ENCODE measurements around the gene BTAF1.
"Not testable (repeated sequence)": the region's sequence is repeated elsewhere in the genome, so short reads cannot be mapped to it uniquely, and the experiment has no call there.

Gene BTAF1

DNA sequence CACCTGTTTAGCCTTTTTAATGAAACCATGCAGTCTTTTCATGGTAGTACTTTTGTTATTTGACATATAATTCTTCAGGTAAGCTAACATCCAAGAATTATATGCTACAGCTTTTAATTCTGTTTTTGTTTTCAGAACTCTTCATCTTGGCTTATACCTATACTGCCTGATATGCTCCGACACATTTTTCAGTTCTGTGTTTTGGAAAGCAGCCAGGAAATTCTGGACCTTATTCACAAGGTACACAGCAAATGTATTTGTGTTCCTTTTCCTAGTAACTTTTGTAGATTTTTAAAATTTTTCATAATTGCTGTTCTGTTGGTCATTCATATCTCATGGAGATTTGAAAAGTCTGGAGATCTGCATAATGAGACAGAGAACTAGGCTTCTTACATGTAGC lies 56.7 kb downstream of the BTAF1 start:
- no peak for DNase-seq

DNA sequence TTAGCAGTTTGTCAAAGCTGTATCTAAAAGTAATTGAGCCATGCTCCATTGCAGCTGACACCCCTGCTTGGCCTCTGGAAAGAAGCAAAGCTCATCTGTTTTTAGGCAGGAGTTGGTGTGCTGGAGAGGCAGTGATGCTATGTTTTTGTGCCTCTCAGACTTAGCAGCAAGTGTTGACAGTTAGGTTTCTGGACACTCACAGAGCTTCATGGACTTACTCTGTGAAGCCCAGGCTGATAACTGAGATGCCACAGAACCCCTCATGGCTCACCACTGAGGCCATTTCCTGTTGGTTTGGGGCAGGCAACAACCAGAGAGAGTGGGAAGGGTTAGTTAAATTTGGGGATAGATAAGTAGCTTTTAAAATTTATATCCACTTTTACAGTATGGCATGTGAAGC lies 59.8 kb downstream of the BTAF1 start:
- no peak for DNase-seq

DNA sequence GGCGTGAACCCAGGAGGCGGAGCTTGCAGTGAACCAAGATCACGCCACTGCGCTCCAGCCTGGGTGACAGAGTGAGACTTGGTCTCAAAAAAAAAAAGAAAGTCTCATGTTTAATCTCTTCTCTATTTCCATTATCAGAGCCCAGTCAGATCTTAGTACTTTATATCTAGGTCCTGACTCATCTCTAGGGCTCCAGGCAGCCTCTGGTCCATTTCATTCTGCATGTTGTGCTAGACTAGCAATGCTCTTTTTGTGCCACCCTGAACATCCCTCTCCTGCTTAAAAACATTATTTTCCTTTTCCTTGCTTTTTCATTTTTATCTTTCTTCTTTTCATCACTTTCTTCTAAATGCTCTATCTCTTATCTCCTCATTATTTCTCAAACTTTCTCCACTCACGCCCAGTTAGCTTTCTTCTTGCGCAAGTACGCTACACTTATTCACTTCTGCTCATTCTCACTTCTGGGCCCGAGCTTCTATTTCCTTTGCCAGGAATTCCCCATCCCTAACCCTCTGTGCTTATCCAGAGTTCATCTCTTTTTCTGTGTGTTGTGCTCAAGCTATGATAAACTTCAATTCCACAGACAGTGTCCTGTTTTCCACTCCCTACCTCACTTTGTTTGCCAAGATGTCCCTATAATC lies 63.9 kb downstream of the BTAF1 start:
- no peak for DNase-seq

DNA sequence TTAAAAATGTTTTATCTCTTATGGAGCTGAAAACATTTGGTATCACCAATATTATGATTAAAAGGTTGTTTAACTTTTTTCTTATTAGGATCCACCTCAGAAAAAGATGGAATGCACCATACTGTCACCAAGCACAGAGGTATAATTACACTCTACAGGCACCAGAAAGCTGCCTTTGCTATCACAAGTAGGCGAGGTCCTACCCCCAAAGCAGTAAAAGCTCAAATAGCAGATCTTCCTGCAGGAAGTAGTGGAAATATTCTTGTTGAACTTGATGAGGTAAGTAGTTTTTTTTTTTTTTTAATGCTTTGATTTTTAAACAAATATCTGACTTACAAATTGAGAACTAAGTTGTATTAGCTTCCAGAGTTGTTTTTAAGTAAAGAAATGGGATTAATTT lies 68.5 kb downstream of the BTAF1 start:
- DNase-seq: no peak

DNA sequence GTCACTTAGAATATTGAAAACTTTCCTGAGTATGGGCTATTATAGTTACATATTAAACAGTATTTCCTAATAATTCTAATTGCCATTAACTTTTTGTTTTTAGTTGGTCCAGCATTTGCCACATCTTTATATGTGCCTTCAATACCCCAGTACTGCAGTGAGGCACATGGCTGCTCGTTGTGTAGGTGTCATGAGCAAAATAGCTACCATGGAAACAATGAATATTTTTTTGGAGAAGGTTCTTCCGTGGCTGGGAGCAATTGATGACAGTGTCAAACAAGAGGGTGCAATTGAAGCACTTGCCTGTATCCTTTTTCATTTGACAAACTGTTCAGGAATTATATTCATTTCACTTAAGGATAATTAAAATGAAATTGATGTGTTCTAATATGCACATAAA lies 72.7 kb downstream of the BTAF1 start:
- no peak for DNase-seq

DNA sequence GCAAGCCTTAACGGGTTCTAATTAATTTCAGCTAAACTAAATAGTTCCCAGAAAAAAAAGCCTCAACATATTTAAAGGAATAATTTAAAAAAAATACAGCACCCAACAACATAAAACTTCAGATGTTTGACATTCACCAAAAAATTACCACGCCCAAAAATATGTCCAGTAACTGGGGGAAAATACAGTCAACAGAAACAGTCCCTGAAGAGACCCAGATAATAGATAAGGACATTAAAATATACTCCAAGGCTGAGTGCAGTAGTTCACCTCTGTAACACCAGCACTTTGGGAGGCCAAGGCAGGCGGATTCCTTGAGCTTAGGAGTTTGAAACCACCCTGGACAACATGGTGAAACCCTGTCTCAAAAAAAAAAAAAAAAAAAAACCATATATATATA lies 78.0 kb downstream of the BTAF1 start:
- no peak for DNase-seq

DNA sequence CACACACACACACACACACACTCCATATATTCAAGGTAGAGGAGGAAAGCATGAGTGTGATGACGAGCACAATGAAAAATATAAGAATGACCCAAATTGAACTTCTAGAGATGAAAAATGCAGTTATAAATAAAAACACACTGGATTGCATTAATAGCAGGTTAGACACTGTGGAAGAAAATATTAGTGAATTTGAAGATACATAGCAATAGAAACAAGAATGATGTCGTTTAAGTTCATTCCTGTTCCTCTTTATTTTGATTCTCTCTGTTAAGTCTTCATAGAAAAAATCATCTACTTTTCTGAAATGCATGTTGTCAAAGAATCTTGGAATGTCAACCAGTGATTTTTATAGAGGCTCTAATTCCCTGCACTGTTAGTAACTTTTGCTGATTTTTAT lies 78.4 kb downstream of the BTAF1 start:
- DNase-seq: no peak

DNA sequence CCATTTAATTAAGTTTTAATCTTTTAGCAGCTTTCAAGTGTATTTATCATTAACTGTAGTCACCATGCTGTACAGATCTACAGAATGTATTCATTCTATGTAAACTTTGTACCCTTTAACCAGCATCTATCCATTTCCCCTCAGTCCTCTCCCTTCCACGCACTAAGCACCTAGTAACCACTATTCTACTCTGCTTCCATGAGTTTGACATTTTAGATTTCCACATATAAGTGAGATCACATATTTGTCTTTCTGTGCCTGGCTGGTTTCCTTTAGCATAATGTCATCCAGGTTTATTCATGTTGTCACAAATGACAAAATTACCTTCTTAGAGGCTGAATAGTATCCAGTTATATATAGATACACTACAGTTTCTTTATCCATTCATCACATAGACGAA lies 79.7 kb downstream of the BTAF1 start:
- no peak for DNase-seq

DNA sequence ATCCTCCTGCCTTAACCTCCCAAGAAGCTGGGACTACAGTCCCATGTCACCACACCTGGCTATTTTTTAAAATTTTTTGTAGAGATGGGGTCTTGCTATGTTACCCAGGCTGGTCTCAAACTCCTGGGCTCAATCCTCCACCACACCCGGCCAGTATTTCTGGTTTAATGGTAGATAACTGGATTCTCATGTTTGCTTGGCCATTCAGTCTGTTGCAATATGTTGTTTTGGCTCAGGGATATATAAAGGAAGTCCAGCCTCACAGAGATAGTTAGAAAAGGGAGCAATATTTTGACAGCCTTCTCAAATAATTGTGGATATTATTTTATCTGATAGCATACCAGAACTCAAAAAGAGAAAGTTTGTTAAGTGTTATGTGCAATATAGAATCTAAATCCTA lies 82.4 kb downstream of the BTAF1 start:
- DNase-seq: no peak

DNA sequence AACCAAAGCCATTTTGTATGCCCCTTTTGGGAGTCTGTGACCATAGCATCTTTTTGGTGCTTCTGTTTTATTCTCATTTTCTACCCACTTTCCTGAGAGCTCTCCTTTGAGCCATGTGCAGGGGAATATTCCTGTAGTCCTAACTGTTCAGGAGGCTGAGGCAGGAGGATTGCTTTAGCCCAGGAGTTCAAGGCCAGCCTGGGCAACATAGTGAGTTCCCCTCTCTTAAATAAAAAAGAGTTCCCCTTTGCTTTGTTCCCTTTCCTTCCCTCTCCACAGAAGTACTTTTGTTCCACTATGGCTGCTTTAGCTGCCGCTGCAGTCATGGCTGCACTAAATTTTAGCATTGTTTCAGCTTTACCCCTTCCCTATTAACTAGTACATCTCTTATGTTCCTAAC lies 85.9 kb downstream of the BTAF1 start:
- DNase-seq: no peak

DNA sequence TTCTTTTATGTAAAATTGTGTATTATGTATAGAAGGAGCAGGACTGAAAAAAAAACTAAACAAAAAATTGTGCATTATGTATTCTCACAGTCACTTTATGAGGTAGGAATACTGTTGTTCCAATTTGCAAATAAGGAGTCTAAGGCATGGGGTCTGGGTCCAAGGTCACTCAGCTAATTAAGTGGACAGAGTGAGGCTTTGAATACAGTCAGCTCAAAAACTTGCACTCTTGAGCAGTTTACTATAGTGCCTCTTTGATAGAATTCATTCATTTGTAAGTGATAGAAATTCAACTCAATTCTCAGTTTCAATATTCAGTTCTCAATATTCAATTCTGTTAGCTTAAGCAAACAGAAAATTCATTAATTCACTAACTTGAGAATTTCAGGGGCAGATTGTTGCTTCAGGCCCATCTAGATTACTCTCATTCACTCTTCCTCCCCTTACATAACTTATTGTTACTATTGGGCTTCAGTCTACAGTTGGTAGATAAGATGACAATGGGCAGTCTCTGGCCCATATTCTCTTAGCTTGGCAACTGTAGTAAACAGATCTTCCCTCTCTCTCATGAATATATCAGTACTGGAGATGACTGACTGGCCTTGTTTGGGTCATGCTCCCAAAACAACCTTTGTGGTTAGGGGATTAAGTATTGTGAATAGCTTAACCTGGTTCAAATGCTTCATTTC lies 86.6 kb downstream of the BTAF1 start:
- DNase-seq: no peak

DNA sequence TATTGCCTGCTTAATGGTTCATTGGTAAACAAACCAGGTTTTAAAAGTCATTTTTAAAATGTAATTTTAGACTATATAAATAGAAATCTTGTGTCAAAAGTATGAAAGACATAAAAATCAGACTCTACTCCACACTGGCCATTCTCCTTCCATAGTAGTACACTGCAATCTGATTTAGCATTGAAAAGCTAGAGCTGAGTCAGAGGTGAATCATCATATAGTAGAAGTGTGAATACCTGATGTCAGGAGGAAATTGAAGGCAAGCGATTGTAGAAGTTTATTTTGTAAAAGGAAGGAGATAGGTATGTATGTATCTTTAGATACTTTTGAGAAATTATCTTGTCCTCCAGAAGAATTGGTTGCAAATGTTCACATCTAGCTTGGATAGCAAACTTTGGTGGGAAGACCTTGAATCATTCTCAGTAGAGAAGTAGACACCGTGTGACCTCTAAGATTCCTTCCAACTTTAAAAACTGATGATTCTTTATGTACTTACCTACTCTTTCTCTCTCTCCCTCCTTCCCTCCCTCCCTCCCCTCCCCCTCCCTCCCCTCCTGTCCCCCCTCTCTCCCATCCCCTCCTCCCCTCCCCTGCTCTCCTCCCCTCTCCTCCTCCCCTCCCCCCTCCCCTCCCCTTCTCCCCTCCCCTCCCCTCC lies 88.1 kb downstream of the BTAF1 start:
- no peak for DNase-seq

DNA sequence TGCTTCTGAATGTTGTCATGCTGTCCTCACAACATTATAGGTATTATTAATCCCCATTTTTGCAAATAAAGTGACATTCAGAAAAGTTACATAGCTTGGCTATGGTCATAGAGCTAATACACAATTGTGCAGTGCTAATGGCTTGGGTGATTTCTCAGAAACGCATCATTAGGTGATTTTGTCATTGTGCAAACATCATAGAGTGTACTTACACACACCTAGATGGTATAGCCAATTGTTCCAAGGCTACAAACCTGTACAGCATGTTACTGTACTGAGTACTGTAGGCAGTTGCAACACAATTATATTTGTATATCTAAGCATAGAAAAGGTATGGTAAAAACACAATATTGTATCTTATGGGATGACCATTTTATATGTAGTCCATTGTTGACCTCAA lies 91.0 kb downstream of the BTAF1 start:
- no peak for DNase-seq

DNA sequence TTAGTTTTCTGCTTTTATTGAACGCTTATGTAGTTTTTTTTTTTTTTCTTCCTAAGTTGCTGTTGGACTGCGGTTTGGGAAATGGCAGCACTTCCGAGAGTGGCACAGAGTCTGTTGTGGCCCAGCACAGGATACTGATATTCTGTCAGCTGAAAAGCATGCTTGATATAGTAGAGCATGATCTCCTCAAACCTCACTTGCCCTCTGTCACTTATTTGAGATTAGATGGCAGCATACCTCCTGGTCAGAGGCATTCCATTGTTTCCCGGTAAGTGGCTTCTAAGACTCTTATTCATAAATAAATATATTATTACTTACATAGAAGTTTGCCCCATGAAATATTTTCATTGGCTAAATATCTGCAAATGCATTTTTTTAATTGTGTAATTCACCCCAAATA lies 101.1 kb downstream of the BTAF1 start:
- DNase-seq: no peak

DNA sequence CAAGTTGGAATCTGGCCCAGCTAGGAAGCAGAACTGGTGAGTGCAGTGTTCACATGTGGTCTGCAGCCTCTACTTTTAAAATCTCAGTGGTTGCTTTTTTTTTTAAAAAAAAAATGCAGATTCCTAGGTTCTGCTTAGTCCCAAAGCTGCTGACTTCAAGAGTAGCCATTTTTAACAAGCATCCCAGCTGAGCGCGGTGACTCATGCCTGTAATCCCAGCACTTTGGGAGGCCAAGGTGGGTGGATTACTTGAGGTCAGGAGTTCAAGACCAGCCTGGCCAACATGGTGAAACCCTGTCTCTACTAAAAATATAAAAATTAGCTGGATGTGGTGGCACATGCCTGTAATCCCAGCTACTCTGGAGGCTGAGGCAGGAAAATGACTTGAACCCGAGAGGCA lies 101.8 kb downstream of the BTAF1 start:
- not testable (repeated sequence) for DNase-seq

DNA sequence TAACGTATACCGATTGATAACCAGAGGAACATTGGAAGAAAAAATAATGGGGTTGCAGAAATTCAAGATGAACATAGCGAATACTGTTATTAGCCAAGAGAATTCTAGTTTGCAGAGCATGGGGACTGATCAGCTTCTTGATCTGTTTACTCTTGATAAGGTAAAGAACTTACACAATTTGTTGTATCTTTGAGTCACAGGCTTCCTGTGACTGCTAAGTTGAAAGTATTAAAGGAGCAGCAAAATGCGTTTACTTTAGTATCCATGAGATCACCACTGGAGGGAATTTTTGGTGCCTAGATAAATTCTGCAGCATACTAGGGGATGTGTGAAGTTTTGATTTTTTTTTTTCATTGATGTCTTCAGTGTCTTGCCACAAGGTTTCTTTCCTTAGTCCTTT lies 103.6 kb downstream of the BTAF1 start:
- no peak for DNase-seq

DNA sequence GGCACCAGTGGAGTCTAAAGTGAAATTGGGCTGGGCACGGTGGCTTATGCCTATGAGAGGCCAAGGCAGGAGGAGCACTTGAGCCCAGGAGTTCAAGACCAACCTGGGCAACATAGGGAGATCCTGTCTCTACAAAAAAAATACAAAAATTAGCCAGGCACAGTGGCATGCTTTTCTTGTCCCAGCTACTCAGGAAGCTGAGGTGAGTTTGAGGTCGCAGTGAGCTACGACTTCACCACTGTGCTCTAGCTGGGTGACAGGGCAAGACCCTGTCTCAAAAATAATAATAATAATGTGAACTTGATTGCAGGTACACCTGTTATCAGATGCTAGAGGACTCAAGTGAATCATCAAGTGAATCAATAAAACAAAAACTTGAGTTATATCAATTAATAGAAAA lies 108.0 kb downstream of the BTAF1 start:
- no peak for DNase-seq

DNA sequence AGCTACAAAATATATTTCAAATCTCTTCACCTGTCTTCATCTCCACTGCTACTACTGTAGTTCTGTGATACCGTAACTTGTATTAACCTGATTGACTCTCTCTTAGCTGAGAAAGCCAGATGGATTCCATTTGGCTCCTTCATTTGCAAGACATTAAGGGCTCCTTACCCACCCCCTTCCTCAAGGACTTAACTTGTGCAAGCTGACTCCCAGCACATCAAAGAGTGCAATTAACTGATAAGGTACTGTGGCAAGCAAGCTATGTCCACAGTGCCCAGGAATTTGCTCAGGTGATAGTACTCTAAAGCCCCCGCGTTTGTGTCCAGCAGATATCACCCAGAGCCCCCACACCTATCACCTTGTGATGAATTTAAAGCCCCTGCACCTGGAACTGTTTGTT lies 109.5 kb downstream of the BTAF1 start:
- not testable (repeated sequence) for DNase-seq

DNA sequence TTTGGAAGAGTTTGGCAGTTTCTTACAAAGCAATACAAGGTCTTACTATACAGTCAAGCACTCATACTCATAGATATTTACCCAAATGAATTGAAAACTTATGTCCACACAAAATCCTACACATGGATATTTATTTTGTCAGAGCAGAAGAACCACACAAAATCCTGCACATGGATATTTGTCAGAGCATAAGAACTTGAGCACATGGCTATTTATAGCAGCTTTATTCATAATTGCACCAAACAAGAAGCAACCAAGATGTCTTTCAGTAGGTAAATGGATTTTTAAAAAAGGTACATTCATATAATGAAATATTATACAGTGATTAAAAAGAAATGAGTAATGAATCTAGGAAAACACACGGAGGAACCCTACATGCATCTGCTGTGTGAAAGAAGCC lies 115.4 kb downstream of the BTAF1 start:
- DNase-seq: no peak

DNA sequence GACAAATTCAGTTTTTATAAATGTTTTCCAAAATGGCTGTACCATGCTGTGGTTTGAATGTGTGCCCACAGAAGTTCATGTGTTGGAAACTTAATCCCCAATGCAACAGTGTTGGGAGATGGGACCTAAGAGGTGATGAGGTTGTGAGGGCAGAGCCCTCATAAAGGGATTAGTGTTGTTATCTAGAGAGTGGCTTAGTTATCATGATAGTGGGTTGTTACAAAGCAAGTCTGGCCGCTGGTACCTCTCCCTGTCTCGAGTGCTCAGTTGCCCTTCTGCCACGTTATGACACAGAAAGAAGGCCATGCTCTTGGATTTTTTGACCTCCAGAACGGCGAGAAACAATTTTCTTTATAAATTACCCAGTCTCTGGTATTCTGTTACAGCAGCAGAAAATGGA lies 119.0 kb downstream of the BTAF1 start:
- DNase-seq: no peak

DNA sequence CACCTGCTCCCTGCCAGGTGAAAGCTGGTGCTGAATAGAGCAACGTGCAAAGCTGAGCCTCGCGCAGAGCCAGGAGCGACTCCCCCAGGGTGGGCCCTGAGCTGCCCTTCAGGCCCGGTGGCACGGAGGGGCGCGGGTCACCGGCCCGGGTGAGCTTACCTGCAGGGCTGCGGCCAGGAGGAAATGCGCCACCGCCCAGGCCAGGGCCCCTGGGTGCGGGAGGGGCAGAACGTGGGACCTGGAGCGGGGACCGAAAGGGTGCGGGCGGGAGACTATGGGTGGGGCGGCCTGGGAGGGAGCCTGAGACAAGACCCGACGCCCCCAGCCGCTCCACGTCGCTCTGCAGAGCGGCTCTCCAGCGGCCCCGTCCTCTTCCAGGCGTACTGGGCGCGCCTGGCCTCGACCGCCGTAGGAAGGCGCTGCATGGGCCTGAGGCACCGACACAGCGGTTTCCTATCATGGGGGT lies 122.1 kb downstream of the BTAF1 start:
- DNase-seq: no peak

DNA sequence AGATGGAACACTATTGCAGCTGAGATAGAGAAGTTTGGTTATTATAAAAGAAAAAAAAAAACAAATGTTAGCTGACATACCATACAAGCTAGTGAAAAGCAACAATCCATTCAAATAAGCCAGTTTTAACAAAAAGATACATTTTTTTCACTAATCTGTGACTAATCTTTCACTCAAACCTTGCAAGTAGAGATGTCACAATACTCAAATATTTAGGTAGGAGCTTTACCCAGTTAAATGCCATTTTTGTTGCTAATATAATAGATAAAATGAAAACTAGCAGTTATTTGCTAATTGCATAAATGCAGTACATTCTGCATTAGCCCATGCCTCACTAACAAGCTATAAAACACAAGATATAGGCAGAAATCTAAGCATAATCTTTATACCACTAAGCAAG lies 123.6 kb downstream of the BTAF1 start:
- DNase-seq: no peak

DNA sequence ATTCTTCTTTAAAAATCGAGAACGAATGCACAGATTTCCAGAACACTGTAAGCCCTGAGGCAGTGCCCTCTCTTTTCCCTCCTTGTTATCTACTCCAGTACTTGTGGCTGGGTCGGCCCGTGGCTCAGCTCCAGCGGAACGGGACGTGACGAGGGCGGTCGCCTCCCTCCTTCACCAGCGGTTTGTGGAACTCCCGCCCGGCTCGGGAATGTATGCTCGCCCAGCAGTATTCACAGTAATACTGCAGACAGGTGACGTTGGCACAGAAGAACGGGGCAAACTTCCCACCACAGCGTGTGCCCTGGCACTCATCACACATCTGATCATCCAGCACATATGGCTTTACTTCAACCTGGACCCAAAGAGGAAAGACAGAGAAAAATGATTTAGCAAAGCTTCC lies 128.5 kb downstream of the BTAF1 start:
- no peak for DNase-seq

DNA sequence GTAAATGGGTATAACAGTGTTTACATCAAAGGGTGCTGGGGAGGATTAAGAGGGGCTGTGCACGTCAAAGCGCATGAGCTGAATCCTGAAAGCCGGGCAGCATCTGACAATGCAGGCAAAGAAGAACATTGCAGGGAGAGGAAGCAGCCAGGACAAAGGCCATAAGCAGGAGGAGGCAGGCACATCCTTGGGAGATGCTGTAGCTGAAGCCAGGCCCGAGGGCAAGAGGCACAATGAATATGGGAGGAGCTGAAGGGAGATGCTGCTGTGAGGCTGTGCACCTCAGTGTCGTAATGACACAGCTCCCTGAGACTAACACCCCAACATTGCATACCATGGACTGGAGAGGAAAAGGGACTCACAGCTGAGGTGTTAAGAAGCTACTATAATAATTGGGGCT lies 129.2 kb downstream of the BTAF1 start:
- no peak for DNase-seq

DNA sequence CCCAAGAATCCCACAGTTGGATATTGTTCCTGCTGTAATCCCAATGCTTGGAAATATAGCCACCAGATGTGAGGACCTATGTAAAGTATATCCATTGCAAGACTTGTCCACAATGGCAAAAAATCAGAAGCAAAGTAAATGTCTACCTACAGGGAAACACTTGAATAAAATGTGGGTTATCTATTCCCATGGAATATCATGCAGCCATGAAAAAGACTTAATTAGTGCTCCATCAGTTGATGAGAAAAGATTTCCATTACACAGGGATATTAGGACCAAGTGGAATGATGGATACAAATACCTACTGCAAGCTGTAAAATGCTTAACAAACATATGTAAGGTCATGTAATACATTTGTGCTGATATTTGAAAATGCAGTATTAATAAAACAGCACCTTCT lies 131.2 kb downstream of the BTAF1 start:
- DNase-seq: no peak
